Central memory CD8-positive, alpha-beta T cell (primary cell): ENCODE results near the gene EEFSEC.

ENCODE experiments used
- ATAC-seq: fragments of 150-1000 bp; cut with Tn5 transposase; replicated peaks from 2 replicates; pipeline ENCODE4 v1.10.0; 2022; ENCODE audit warnings: mild to moderate bottlenecking, moderate FRiP score, moderate number of reproducible peaks; ENCODE audit not compliant: poor library complexity, severe bottlenecking; ENCODE audit errors: extremely low read depth
- DNase-seq, 2 donors: peaks; one replicate each; pipeline ENCODE4 v3.0.0; 2021; ENCODE audit warnings: low spot score in 2 of 2
- H3K27ac Mint-ChIP-seq: one replicate; pipeline ENCODE4 v1.8.0; 2022; ENCODE audit warnings: low read depth, mild to moderate bottlenecking, moderate library complexity, mixed read lengths
- H3K27me3 Mint-ChIP-seq: one replicate; pipeline ENCODE4 v1.8.0; 2022; ENCODE audit warnings: mixed read lengths
- H3K36me3 Mint-ChIP-seq: one replicate; pipeline ENCODE4 v1.8.0; 2022; ENCODE audit warnings: mild to moderate bottlenecking, moderate library complexity, mixed read lengths; ENCODE audit not compliant: insufficient read depth
- H3K4me1 Mint-ChIP-seq: one replicate; pipeline ENCODE4 v1.8.0; 2022; ENCODE audit warnings: mixed read lengths
- H3K4me3 Mint-ChIP-seq: one replicate; pipeline ENCODE4 v1.8.0; 2022; ENCODE audit warnings: mild to moderate bottlenecking, moderate library complexity, mixed read lengths
- H3K9me3 Mint-ChIP-seq: one replicate; pipeline ENCODE4 v1.8.0; 2022; ENCODE audit warnings: mixed read lengths

The EEFSEC gene

GRCh38 chr3:128334086-128334645, 180.9 kb downstream of the EEFSEC start:
- ATAC-seq (no peak), DNase-seq (no peak)
- Mint-ChIP-seq H3K27ac (no peak overlapping the region), H3K4me3 (no peak overlapping the region), H3K27me3 (no peaks in the 10 kb centered on the region), H3K36me3 (peaks cover 10% of the 10 kb centered on the region), H3K4me1 (peaks cover 6% of the 10 kb centered on the region), H3K9me3 (no peaks in the 10 kb centered on the region)

GRCh38 chr3:128334766-128335165, 181.5 kb downstream of the EEFSEC start:
- no peaks in the 10 kb centered on the region for H3K27me3 Mint-ChIP-seq
- peaks cover 6% of the 10 kb centered on the region for H3K4me1 Mint-ChIP-seq
- DNase-seq: no peak
- no peaks in the 10 kb centered on the region for H3K9me3 Mint-ChIP-seq
- no peak for ATAC-seq
- H3K27ac Mint-ChIP-seq: peak overlapping the region; percentile 23
- peaks cover 10% of the 10 kb centered on the region for H3K36me3 Mint-ChIP-seq
- H3K4me3 Mint-ChIP-seq: no peak overlapping the region

GRCh38 chr3:128335621-128336296, 182.5 kb downstream of the EEFSEC start:
- H3K4me1 Mint-ChIP-seq: peaks cover 10% of the 10 kb centered on the region
- H3K9me3 Mint-ChIP-seq: no peaks in the 10 kb centered on the region
- H3K36me3 Mint-ChIP-seq: peaks cover 10% of the 10 kb centered on the region
- H3K27me3 Mint-ChIP-seq: no peaks in the 10 kb centered on the region
- H3K27ac Mint-ChIP-seq: peak overlapping the region; percentile 23
- DNase-seq (no peak), ATAC-seq (no peak)
- no peak overlapping the region for H3K4me3 Mint-ChIP-seq

GRCh38 chr3:128336337-128337156, 183.3 kb downstream of the EEFSEC start:
- H3K4me1 Mint-ChIP-seq: peaks cover 10% of the 10 kb centered on the region
- H3K9me3 Mint-ChIP-seq: no peaks in the 10 kb centered on the region
- DNase-seq (no peak), ATAC-seq (no peak)
- H3K36me3 Mint-ChIP-seq: peaks cover 10% of the 10 kb centered on the region
- no peaks in the 10 kb centered on the region for H3K27me3 Mint-ChIP-seq
- peak overlapping the region; percentile 8 for H3K27ac Mint-ChIP-seq
- H3K4me3 Mint-ChIP-seq: no peak overlapping the region

DNA sequence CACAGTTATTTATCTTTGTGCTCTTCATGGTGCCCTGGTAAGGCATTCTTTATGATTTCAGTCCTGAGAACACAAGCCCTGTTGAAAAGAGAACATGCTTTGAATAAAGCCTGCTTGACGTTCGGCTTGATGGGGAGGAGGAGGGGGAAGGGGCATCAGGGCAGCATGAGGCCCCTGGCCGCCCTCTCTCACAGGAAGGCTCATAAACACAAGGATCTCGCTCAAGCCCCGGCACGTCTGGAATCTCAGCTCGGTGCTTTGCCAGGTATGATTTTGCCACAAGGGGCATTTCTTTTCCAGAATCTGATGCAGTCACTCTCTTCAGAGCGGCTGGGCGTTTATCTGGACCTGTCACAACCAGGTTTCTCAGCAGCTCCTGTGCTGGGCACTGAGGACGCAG, 184.0 kb downstream of the EEFSEC start:
- H3K36me3 Mint-ChIP-seq: peaks cover 10% of the 10 kb centered on the region
- no peaks in the 10 kb centered on the region for H3K27me3 Mint-ChIP-seq
- H3K9me3 Mint-ChIP-seq: no peaks in the 10 kb centered on the region
- DNase-seq (no peak), ATAC-seq (no peak)
- H3K4me1 Mint-ChIP-seq: peaks cover 10% of the 10 kb centered on the region
- no peak overlapping the region for H3K27ac Mint-ChIP-seq
- H3K4me3 Mint-ChIP-seq: no peak overlapping the region

DNA sequence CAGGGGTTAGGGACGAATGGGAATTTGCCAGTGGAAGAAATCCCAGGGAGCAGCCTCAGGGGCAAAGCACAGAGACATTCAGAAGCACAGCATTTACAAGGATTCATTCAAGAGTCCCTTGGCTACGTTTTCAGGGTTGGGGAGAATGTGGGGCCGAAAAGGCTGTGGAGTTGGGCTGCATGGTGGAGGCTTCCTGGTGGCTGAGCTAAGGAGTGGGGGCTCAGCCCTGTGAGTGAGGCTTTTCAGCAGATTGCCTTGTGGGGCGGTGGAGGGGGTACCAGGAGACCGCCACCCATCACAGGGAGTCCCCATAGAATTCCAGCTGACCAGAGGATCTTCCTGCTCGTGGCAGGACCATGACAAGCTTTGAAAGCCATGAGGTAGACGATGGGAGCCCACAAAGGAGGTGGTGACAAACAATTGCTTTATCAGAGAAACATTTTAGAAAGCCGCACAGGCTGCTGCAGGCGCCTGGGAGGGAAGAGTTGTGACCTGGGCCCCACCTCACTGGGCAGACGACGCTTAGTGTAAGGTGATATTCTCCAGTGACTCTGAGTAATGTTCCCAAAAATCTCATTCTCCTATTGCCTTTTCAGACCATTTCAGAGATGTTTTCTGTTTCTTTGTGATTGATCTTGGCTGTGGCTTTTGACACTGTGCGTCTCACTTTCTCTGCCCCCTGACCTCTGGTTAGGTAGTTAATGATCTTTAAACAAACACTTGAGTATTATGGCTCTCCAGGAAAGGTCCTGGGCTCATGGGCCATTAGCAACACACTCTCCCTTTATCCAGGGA, 185.5 kb downstream of the EEFSEC start:
- ATAC-seq (no peak), DNase-seq (no peak)
- Mint-ChIP-seq H3K36me3 (peaks cover 11% of the 10 kb centered on the region), H3K4me1 (peaks cover 10% of the 10 kb centered on the region), H3K27ac (no peak overlapping the region), H3K4me3 (no peak overlapping the region), H3K9me3 (no peaks in the 10 kb centered on the region), H3K27me3 (no peaks in the 10 kb centered on the region)

DNA sequence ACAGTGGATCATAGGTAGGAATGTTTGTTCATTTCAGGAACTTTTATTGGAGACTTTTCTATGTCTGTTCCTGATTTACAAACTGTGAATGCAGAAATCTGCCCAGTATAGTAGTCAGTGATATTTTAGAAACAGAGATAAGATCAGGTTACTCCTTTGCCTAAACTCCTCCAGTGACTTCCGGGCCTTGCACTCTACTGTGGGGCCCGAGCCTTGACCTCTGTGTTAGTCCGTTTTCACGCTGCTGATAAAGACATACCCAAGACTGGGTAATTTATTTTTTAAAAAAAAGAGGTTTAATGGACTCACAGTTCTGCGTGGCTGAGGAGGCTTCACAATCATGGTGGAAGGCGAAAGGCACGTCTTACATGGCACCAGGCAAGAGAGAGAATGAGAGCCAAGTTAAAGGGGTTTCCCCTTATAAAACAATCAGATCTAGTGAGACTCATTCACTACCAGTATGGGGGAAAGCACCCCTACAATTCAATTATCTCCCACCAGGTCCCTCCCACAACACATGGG, 186.3 kb downstream of the EEFSEC start:
- ATAC-seq (no peak), DNase-seq (no peak)
- Mint-ChIP-seq H3K4me1 (peaks cover 10% of the 10 kb centered on the region), H3K27ac (no peak overlapping the region), H3K9me3 (no peaks in the 10 kb centered on the region), H3K36me3 (peaks cover 12% of the 10 kb centered on the region), H3K27me3 (no peaks in the 10 kb centered on the region), H3K4me3 (no peak overlapping the region)

- Mint-ChIP-seq H3K4me1 (peaks cover 5% of the 10 kb centered on the region), H3K27ac (no peak overlapping the region), H3K4me3 (no peak overlapping the region), H3K27me3 (no peaks in the 10 kb centered on the region), H3K9me3 (no peaks in the 10 kb centered on the region), H3K36me3 (peaks cover 12% of the 10 kb centered on the region)
- no peak for ATAC-seq
- no peak for DNase-seq
These were observed 187.1 kb downstream of the EEFSEC start for GRCh38 chr3:128340198-128340903.

- DNase-seq (no peak), ATAC-seq (no peak)
- Mint-ChIP-seq H3K36me3 (peaks cover 10% of the 10 kb centered on the region), H3K27me3 (no peaks in the 10 kb centered on the region), H3K4me3 (no peak overlapping the region), H3K27ac (no peak overlapping the region), H3K4me1 (peaks cover 4% of the 10 kb centered on the region), H3K9me3 (no peaks in the 10 kb centered on the region)
These were observed 187.7 kb downstream of the EEFSEC start for GRCh38 chr3:128340904-128341555.

GRCh38 chr3:128341659-128342395, 188.5 kb downstream of the EEFSEC start:
- no peak for DNase-seq
- H3K9me3 Mint-ChIP-seq: no peaks in the 10 kb centered on the region
- H3K27ac Mint-ChIP-seq: no peak overlapping the region
- no peak for ATAC-seq
- peaks cover 10% of the 10 kb centered on the region for H3K36me3 Mint-ChIP-seq
- peaks cover 4% of the 10 kb centered on the region for H3K4me1 Mint-ChIP-seq
- no peak overlapping the region for H3K4me3 Mint-ChIP-seq
- no peaks in the 10 kb centered on the region for H3K27me3 Mint-ChIP-seq

- Mint-ChIP-seq H3K36me3 (peaks cover 5% of the 10 kb centered on the region), H3K27me3 (no peaks in the 10 kb centered on the region), H3K27ac (no peak overlapping the region), H3K4me3 (no peak overlapping the region), H3K4me1 (peaks cover 4% of the 10 kb centered on the region), H3K9me3 (no peaks in the 10 kb centered on the region)
- no peak for DNase-seq
- no peak for ATAC-seq
These were observed 189.5 kb downstream of the EEFSEC start for GRCh38 chr3:128342701-128343180.
